GM12891 (cell line): ENCODE measurements around the gene RBMS3.

ENCODE experiments used
- POLR2A ChIP-seq: IDR thresholded peaks from 2 replicates; pipeline ENCODE4 v1.6.1; 2011; ENCODE audit warnings: low read depth, low read length, control low read depth
- POLR2AphosphoS5 ChIP-seq: IDR thresholded peaks from 2 replicates; pipeline ENCODE4 v1.6.1; 2011; ENCODE audit warnings: low read depth, low read length, control low read depth
- TAF1 ChIP-seq: IDR thresholded peaks from 2 replicates; pipeline ENCODE4 v1.6.1; 2011; ENCODE audit warnings: low read depth, low read length, control low read depth

DNA sequence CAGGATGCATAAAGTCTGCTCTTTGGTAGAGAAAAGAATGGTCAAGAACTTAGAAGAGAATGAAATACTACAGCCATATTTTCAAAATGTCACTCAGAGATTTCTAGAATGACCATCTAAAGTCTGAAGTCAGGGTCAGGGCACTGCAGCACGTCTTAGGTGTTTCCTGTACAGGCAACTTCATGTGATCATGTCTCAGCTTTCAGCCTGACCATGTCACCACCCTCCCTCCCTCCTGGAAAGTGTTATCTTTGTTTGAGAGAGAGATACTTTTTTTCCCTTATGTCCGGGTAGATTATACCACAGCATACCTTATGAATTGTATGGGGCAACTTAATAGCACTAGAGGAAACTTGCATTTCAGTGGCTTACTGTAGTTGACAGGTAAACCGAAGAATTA, 767.6 kb downstream of the RBMS3 start:
- TF ChIP-seq POLR2AphosphoS5 (no peak), TAF1 (no peak), POLR2A (no peak)
